Body of pancreas (tissue), 4 donors: ENCODE measurements around the gene DNAJC1.

ENCODE experiments used
- CTCF ChIP-seq, 7 experiments: fragments of 450-650 bp in 4 of 7; fragments of 200-600 bp in 3 of 7; sonication (generic) in 3 of 7; IDR thresholded peaks; one replicate each; pipeline ENCODE4 v1.5.1; 2016 to 2019; ENCODE audit warnings: antibody characterized with exemption in 7 of 7
- POLR2A ChIP-seq, 3 donors: fragments of 450-650 bp; IDR thresholded peaks; one replicate each; pipeline ENCODE4 v1.6.1; 2016; ENCODE audit warnings: antibody characterized with exemption in 3 of 3, mild to moderate bottlenecking in 2 of 3

- TF ChIP-seq CTCF (IDR thresholded peaks at IDR 0.05) (no peak), POLR2A (IDR thresholded peaks at IDR 0.05) (no peak)
Measured at GRCh38 chr10:21740989-21741388, 262.5 kb downstream of the DNAJC1 start.
